DMS 273 treated with DMSO at 0.1 percent for 48 hours (cell line): Measurements from ENCODE around the gene A4GNT.
"Not testable (repeated sequence)": the region's sequence is repeated elsewhere in the genome, so short reads cannot be mapped to it uniquely, and the experiment has no call there.

ENCODE experiments used
- DNase-seq: peaks from one replicate; lab custom pipeline; 2025; lab: John Stamatoyannopoulos, UW

A4GNT gene

GRCh38 chr3:138132239-138132638 is at the start of gene A4GNT:
Gene A4GNT, minus strand, starts transcription at chr3:138132390. Its CDS starts 1,134 bp downstream, at chr3:138131256.
- no peak for DNase-seq

- DNase-seq: peak; percentile 21
These were observed 48.3 kb upstream of the A4GNT start for GRCh38 chr3:138180375-138181029.

GRCh38 chr3:138174421-138175131 is 42.4 kb upstream of the A4GNT start, which contains the start of gene DBR1:
Gene DBR1, minus strand, starts transcription at chr3:138174921. Its CDS starts 126 bp downstream, at chr3:138174795.
- DNase-seq: peak; percentile 82

DNA sequence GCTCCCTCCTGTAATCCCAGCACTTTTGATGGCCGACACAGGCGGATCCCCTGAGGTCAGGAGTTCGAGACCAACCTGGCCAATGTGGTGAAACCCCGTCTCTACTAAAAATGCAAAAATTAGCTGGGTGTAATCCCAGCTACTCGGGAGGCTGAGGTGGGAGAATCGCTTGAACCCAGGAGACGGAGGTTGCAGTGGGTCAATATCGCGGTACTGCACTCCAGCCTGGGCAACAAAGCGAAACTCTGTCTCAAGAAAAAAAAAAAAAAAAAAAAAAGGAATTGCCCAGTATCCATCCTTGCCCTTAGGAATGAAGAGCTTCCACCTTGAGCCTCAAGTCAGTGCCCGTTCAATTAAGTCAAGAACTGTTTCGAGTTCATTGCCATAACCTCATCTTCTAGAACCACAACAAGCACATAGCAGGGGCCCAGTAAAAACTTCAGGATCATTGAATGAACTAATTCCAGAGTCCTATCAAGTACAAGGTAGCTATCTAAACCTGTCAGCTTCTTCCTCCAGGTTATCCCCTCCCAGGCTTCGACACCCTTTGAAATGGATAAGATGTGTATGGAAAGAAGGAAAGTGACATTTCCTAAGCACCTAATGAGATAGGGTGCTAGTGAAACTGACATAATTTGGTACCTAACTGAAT is 41.7 kb upstream of the A4GNT start:
- DNase-seq: no peak

DNA sequence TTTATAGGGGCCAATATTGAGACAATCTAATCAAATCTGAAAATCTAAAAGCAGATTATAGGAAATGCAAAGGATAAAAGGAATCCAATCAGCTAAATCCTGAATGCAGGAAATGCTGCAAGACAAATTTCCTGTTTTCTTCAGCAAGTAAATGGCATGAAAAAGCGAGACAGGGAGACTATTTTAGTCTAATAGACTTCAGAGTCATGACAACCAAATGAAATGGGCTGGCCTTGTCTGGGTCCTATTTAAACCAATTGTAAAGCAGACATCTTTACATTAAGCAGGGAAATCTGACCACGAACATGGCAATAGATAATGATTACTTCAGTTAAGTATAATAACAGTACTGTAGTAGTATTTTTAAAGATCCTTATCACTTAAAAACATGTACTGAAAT is 40.4 kb upstream of the A4GNT start:
- no peak for DNase-seq

- DNase-seq: no peak
These were observed 32.9 kb upstream of the A4GNT start for GRCh38 chr3:138165061-138165460.

GRCh38 chr3:138157743-138158142 is 25.6 kb upstream of the A4GNT start:
- DNase-seq: no peak

DNA sequence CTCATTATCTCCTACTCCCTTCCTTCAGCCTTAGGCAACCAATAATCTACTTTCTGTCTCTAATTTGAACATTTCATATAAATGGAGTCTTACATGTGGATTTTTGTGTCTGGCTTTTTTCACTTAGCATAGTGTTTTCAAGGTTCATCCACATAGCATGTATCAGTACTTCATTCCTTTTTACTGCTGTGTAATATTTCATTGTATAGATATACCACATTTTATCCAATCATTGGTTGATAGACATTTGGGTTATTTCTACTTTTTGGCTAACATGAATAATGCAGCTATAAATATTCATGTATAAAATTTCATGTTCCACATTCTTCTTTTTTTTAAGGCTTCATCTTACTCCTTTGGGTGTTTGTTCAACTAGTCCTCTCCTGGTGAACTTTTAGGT is 22.3 kb upstream of the A4GNT start:
- DNase-seq: no peak

DNA sequence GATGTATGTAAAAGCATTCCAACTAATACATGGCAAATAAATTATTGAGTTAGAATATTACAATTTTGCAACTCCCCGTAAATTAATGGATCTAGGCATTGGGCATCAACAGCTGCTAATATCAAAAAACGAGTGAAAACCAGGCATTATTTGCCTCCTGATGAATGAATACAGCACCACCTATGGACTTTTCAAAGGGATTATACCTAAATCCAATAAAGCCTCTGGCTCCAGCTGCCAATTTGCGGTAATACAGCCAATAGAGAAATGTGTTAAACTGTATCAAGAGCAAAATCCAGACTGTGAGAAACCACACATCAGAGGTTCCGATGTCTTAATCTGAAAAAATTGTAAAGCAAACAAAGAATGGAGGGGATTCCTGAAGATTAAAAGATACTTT is 16.3 kb upstream of the A4GNT start:
- no peak for DNase-seq

DNA sequence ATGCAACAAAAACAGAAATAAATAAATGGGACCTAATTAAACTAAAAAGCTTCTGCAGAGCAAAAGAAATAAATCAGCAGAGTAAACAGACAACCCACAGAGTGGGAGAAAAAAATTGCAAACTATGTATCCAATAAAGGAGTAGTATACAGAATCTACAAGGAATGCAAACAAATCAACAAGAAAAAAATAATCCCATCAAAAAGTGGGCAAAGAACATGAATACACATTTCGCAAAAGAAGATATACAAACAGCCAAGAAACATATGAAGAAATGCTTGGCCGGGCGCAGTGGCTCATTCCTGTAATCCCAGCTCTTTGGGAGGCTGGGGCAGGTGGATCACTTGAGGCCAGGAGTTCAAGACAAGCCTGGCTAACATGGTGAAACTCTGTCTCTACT is 10.0 kb upstream of the A4GNT start:
- not testable (repeated sequence) for DNase-seq

DNA sequence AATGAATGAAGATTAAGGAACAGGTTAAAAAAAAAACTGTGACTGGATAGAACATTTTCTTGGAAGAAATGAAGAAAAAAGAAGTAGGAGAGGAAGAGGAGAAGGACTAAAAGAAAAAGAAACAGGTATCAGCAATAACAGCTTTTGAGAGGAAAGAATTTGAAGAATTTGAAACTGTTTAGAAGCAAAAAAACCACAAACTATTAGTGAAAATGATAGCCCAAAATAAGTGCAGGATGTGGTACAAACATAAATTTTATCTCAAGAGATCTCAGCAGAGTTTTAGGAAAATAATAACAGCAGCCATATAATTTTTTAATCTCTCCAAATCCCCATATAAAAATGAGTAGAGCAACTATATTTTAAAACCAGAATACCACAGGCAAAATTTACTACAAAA is 8.8 kb upstream of the A4GNT start:
- DNase-seq: no peak

DNA sequence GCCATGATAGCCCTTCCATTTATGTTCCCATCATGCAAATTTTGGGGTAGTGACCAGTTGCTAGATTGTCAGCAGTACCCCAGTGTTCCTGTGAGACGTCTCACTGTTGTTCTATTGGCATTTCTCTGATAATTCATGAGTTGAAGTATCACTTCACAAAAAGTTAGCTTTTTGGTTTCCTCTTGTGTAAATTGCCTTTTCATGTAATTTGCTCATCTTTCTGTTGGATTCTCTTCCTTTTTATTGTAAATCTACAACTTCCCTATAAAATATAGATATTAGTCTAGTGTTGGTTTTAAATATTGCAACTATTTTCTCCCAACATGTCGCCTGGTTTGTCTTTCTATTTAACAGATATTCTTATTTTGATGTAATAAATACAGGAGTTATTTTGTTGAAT is 7.5 kb upstream of the A4GNT start:
- DNase-seq: no peak

DNA sequence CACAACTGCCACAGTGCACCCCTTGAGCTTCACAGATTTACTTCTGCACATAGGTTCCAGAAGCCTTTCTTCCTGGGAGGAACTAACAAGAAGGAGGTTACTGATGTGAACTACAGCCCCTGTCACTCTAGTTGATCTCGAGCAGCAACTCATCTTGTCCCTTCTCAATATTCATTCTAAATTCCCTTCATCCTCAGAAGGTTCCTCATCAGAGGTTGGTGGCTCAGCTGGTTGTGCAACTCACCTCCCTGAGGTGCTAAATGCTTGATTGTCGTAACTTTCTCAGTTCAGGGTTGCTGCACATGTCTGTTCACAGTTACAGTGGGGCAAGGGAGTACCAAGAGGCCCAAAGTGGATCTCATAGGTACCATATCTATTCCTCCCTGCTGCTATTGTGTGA is 5.7 kb upstream of the A4GNT start:
- no peak for DNase-seq

GRCh38 chr3:138136201-138136600 is 4.0 kb upstream of the A4GNT start:
- no peak for DNase-seq

DNA sequence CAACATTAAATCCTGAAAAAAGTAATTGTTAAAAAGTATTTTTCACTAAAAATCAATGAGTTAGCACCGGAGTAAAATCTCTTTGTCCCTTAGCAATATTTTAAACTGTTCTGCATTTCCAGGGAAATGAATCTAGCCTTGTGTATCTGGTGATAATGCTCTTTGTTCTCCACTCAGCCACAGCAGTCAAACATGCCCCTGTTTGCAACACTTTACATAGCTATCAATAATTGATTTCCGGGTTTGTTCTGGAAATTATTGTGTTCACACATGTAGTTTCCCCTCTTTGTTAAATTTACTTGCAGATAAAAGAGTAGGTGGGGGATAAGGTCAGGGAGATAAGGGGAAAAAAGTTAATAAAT is 3.6 kb upstream of the A4GNT start:
- no peak for DNase-seq

- no peak for DNase-seq
These were observed 3.1 kb upstream of the A4GNT start for GRCh38 chr3:138135146-138135832.

GRCh38 chr3:138127636-138128365 is 4.4 kb downstream of the A4GNT start:
- DNase-seq: no peak

GRCh38 chr3:138125548-138126221 is 6.5 kb downstream of the A4GNT start:
- DNase-seq: no peak

- DNase-seq: no peak
These were observed 7.4 kb downstream of the A4GNT start for GRCh38 chr3:138124706-138125355.

GRCh38 chr3:138124188-138124587 is 8.0 kb downstream of the A4GNT start:
- no peak for DNase-seq

DNA sequence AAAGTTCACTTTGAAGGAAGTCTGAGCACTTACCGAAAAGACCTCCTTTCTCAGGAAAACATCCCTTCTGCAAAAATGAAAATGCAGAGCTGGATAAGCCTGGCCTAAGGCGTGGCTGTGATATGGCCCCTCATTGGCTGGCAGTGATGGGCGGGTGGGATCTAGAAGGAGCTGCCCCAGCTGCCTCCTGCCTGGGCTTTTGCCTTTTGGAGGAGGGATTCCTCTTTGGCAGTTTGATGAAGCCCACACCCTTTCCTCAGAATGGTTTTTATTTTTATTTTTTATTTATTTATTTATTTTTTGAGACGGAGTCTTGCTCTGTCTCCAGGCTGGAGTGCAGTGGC is 12.8 kb downstream of the A4GNT start:
- no peak for DNase-seq
